HepG2 (cell line): ENCODE data around the gene HHIPL1. TPM values are rescaled to one million over a fixed set of nuclear protein-coding genes. Genes with fewer than 3 reads are reported as not detected.

Experiments
- ARHGAP35 ChIP-seq: sonication (generic); formaldehyde crosslinking; IDR thresholded peaks from 2 replicates; pipeline ENCODE4 v1.9.0; 2022; ENCODE audit warnings: mild to moderate bottlenecking, inconsistent platforms, moderate library complexity, missing genetic modification reagents, borderline replicate concordance
- ATAD3A ChIP-seq: sonication (generic); formaldehyde crosslinking; IDR thresholded peaks from 2 replicates; pipeline ENCODE4 v1.4.0; 2020; ENCODE audit warnings: missing genetic modification reagents
- DNMT1 ChIP-seq: sonication (generic); formaldehyde crosslinking; IDR thresholded peaks from 2 replicates; pipeline ENCODE4 v1.5.1; 2020; ENCODE audit warnings: mild to moderate bottlenecking, missing genetic modification reagents
- ELF3 ChIP-seq: IDR thresholded peaks from 2 replicates; pipeline ENCODE4 v1.6.1; 2016; ENCODE audit warnings: missing genetic modification reagents, missing compliant biosample characterization
- EZH2 ChIP-seq: conservative IDR thresholded peaks from 2 replicates; pipeline ENCODE4 v1.6.1; 2012; ENCODE audit warnings: mild to moderate bottlenecking, low read depth, low read length, moderate library complexity
- GATA4 ChIP-seq: sonication (generic); IDR thresholded peaks from 2 replicates; pipeline ENCODE4 v1.6.1; 2016; ENCODE audit warnings: antibody characterized with exemption, low read depth, borderline replicate concordance
- HCFC1 ChIP-seq: fragments of 150-350 bp; IDR thresholded peaks from 2 replicates; pipeline ENCODE4 v1.6.1; 2014; ENCODE audit warnings: low read depth, low read length
- HNRNPL ChIP-seq: fragments of 200-400 bp; formaldehyde crosslinking; IDR thresholded peaks from 2 replicates; pipeline ENCODE4 v1.6.1; 2017; ENCODE audit warnings: mild to moderate bottlenecking, low read depth, low read length
- KDM4B ChIP-seq: sonication (generic); formaldehyde crosslinking; IDR thresholded peaks from 2 replicates; pipeline ENCODE4 v1.4.0; 2020; ENCODE audit warnings: missing genetic modification reagents
- MAFK ChIP-seq, 2 experiments: IDR thresholded peaks in 1 of 2; conservative IDR thresholded peaks in 1 of 2; 2 replicates each; pipeline ENCODE4 v1.6.1; 2011; ENCODE audit warnings: improper control_type of control experiment in 2 of 2, low read length in 2 of 2
- NR2C2 ChIP-seq: sonication (generic); formaldehyde crosslinking; IDR thresholded peaks from 2 replicates; pipeline ENCODE4 v1.4.0; 2020; ENCODE audit warnings: missing genetic modification reagents, mild to moderate bottlenecking, moderate library complexity, borderline replicate concordance
- NR2F2 ChIP-seq: IDR thresholded peaks from 2 replicates; pipeline ENCODE4 v1.6.1; 2012; ENCODE audit warnings: low read depth, inconsistent platforms, borderline replicate concordance
- PATZ1 ChIP-seq: sonication (generic); formaldehyde crosslinking; IDR thresholded peaks from 2 replicates; pipeline ENCODE4 v1.4.0; 2020; ENCODE audit warnings: missing genetic modification reagents
- RBFOX2 ChIP-seq: fragments of 200-400 bp; formaldehyde crosslinking; IDR thresholded peaks from 2 replicates; pipeline ENCODE4 v1.6.1; 2017; ENCODE audit warnings: low read depth, mild to moderate bottlenecking, low read length
- SRSF9 ChIP-seq: fragments of 200-400 bp; formaldehyde crosslinking; IDR thresholded peaks from 2 replicates; pipeline ENCODE4 v1.6.1; 2018; ENCODE audit warnings: borderline replicate concordance, mild to moderate bottlenecking, low read depth, low read length; ENCODE audit not compliant: insufficient read depth, poor library complexity, severe bottlenecking
- SRY ChIP-seq: sonication (generic); formaldehyde crosslinking; IDR thresholded peaks from 2 replicates; pipeline ENCODE4 v1.8.0; 2022; ENCODE audit warnings: mild to moderate bottlenecking, missing genetic modification reagents
- WIZ ChIP-seq: sonication (generic); formaldehyde crosslinking; IDR thresholded peaks from 2 replicates; pipeline ENCODE4 v1.5.1; 2020; ENCODE audit warnings: mild to moderate bottlenecking, missing genetic modification reagents
- ZFP1 ChIP-seq: IDR thresholded peaks from 2 replicates; pipeline ENCODE4 v1.6.1; 2016
- ZNF207 ChIP-seq: fragments of 450-650 bp; IDR thresholded peaks from 2 replicates; pipeline ENCODE4 v1.6.1; 2016; ENCODE audit warnings: antibody characterized with exemption, borderline replicate concordance
- ZNF292 ChIP-seq: sonication (generic); formaldehyde crosslinking; IDR thresholded peaks from 2 replicates; pipeline ENCODE4 v1.8.1; 2022; ENCODE audit warnings: mild to moderate bottlenecking, low read depth, missing genetic modification reagents, borderline replicate concordance
- ZNF549 ChIP-seq: sonication (generic); formaldehyde crosslinking; IDR thresholded peaks from 2 replicates; pipeline ENCODE4 v1.5.0; 2020; ENCODE audit warnings: missing genetic modification reagents
- ZNF83 ChIP-seq: sonication (generic); formaldehyde crosslinking; IDR thresholded peaks from 2 replicates; pipeline ENCODE4 v1.4.0; 2020; ENCODE audit warnings: missing genetic modification reagents, mild to moderate bottlenecking, borderline replicate concordance
- polyA plus RNA-seq, 8 experiments: library from polyadenylated mRNA; depleted of rRNA in 3 of 8; stranded (reverse) in 7 of 8; unstranded in 1 of 8; fragments of >200 nt; fragmentation: Illumina TruSeq in 4 of 8; extraction: Trizol in 4 of 8; gene quantifications; 2 replicates each; pipeline versions ENCODE4 v1.2.1 to v1.2.3, GENCODE V29; 2011 to 2016; ENCODE audit warnings: low read depth in 4 of 8, missing spikeins in 1 of 8, mixed read lengths in 1 of 8; ENCODE audit not compliant: insufficient read depth in 1 of 8
- total RNA-seq, 5 experiments: library from RNA; depleted of rRNA; stranded (reverse); fragments of >200 nt; fragmentation: Illumina TruSeq; extraction: Trizol; gene quantifications; 2 replicates each; pipeline ENCODE4 v1.2.3, GENCODE V29; 2016; ENCODE audit warnings: low read depth in 1 of 5
- TF ChIP-seq, protein P1 (sequence below): sonication (generic); formaldehyde crosslinking; IDR thresholded peaks from 2 replicates; pipeline ENCODE4 v1.4.0; 2020; ENCODE audit warnings: mild to moderate bottlenecking, missing genetic modification reagents

The HHIPL1 gene
- total and polyA plus RNA-seq, 2 of the 13 experiments (the other 11 are each of a cell fraction or from before 2014, with no cell fraction given) = not detected

DNA sequence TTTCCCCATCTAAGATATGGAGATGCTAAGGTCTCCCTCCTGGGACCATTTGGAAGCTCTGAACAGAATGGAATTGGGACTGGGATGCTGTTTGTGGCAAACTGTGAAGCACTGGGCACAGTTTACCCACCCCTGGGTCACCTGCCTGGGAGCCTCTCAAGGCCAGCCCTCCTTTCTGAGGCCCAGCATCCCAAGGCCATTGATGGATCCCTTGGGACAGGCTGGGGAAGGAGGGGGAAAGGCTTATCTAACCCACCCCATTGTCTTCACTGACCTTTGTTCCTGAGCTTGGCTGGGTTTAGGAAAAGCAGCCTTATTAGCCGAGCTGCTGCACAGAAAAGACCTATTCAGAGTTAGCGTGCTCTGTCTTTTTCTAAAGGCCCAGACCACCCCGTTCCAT lies 46.2 kb upstream of the HHIPL1 start (continued):
- TF ChIP-seq, protein P1, sequence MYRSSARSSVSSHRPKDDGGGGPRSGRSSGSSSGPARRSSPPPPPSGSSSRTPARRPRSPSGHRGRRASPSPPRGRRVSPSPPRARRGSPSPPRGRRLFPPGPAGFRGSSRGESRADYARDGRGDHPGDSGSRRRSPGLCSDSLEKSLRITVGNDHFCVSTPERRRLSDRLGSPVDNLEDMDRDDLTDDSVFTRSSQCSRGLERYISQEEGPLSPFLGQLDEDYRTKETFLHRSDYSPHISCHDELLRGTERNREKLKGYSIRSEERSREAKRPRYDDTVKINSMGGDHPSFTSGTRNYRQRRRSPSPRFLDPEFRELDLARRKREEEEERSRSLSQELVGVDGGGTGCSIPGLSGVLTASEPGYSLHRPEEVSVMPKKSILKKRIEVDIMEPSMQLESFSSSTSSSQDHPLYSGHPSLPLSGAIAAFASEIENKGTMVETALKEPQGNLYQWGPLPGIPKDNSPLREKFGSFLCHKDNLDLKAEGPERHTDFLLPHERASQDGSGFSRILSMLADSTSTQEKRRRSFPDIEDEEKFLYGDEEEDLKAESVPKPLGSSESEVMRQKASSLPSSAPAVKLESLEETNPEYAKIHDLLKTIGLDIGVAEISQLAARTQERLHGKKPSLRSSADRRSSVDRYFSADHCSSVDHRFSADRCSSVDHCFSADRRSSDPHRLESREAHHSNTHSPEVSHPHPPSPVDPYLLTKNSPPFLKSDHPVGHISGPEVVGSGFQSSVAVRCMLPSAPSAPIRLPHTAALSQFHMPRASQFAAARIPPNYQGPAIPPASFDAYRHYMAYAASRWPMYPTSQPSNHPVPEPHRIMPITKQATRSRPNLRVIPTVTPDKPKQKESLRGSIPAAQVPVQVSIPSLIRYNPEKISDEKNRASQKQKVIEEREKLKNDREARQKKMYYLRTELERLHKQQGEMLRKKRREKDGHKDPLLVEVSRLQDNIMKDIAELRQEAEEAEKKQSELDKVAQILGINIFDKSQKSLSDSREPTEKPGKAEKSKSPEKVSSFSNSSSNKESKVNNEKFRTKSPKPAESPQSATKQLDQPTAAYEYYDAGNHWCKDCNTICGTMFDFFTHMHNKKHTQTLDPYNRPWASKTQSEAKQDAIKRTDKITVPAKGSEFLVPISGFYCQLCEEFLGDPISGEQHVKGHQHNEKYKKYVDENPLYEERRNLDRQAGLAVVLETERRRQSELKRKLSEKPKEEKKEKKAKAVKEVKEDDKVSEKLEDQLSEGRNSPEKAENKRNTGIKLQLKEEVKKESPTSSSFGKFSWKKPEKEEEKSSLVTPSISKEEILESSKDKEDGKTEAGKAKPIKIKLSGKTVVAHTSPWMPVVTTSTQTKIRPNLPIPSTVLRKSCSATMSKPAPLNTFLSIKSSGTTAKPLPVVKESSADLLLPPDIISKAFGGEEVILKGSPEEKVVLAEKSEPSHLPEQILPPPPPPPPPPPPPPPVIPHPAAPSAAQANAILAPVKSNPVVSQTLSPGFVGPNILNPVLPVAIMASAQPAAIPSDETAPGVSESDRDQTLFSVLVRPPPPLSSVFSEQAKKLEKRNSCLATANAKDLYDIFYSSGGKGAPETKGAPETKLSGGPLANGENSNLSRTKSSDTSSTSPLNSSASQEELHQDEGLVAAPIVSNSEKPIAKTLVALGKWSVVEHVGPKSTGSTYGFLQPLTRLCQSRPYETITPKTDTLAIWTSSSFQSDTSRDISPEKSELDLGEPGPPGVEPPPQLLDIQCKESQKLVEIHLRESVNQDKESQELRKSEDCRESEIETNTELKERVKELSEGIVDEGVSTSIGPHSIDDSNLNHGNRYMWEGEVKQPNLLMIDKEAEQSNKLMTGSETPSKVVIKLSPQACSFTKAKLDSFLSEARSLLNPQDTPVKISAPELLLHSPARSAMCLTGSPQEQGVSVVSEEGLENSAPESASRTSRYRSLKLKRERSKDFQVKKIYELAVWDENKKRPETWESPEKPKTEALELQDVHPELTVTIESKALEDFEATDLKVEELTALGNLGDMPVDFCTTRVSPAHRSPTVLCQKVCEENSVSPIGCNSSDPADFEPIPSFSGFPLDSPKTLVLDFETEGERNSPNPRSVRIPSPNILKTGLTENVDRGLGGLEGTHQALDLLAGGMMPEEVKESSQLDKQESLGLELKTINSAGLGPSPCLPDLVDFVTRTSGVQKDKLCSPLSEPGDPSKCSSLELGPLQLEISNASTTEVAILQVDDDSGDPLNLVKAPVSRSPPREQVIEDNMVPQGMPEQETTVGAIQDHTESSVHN = no peak
- TF ChIP-seq ZNF549 (CRISPR knock-in tag) (no peak), HNRNPL (0 out of 2 replicates have a peak, but pooled peaks have one; percentile 52), SRY (CRISPR knock-in tag) (no peak), DNMT1 (no peak), NR2F2 (no peak), SRSF9 (no peak), KDM4B (CRISPR knock-in tag) (no peak), ATAD3A (CRISPR knock-in tag) (no peak), ELF3 (peak; percentile 35; the same call in 1 of the 2 replicates), NR2C2 (CRISPR knock-in tag) (no peak), ZNF292 (CRISPR knock-in tag) (peak; percentile 18; the same call in 1 of the 2 replicates), WIZ (no peak), MAFK (conservative IDR thresholded peaks at IDR 0.05 in 1 of 2, IDR thresholded peaks at IDR 0.05 in 1 of 2; ENCODE audit: low read length in 2 of 2) (no peak), HCFC1 (no peak), ARHGAP35 (CRISPR knock-in tag) (no peak), ZFP1 (no peak), RBFOX2 (no peak), ZNF207 (no peak), EZH2 (no peak), GATA4 (no peak), ZNF83 (no peak), PATZ1 (CRISPR knock-in tag) (peak; percentile 86)
